ENCODE results near the gene SRP14. TPM values are rescaled to one million over a fixed set of nuclear protein-coding genes. Genes with fewer than 3 reads are reported as not detected.
"Not testable (repeated sequence)": the region's sequence is repeated elsewhere in the genome, so short reads cannot be mapped to it uniquely, and the experiment has no call there.

SRP14 gene
- total and polyA plus RNA-seq, 2 donors = 374 to 522 TPM

- Histone ChIP-seq H3K4me3 (ENCODE audit: low read length in 2 of 2) (no peak overlapping the region), H3K4me1 (ENCODE audit: control insufficient read depth in 2 of 2, insufficient read depth in 2 of 2, low read length in 2 of 2) (no peaks in the 10 kb centered on the region), H3K27me3 (ENCODE audit: control insufficient read depth in 2 of 2, insufficient read depth in 1 of 2, low read length in 1 of 2) (no peaks in the 10 kb centered on the region), H3K27ac (ENCODE audit: low read depth in 1 of 2, low read length in 1 of 2) (no peak overlapping the region), H3K36me3 (ENCODE audit: control insufficient read depth in 2 of 2, insufficient read depth in 2 of 2, low read length in 1 of 2) (peaks cover 17 to 19% of the 10 kb centered on the region in 2 donors), H3K9me3 (ENCODE audit: control insufficient read depth in 2 of 2, insufficient read depth in 1 of 2, low read length in 1 of 2) (no peaks in the 10 kb centered on the region)
- WGBS = 83% methylated on average over 7 of the region's 7 CpGs
- no peak for DNase-seq (ENCODE audit: low read depth in 6 of 9, low spot score in 9 of 9)
These were observed 35.7 kb downstream of the SRP14 start for GRCh38 chr15:40003116-40003916.

DNA sequence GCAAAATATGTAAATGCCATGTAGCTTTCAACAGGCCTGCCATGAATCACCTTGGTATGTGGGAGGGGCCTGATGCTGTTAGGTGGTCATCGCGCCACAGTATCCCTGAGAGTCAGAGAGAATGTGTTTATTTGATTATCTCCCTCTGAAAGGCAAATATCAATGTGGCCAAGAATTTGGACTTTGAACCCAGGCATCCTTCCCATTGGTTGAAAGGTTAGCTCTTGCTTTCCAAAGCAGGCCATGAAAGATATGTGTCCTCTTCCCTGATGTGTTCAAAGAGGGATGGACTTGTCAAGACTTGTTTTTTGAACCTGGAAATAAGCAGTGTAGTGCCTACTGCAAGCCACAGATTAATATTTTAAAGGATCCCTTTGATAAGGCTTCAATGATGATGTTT is 36.7 kb downstream of the SRP14 start:
- H3K4me1 ChIP-seq (ENCODE audit: control insufficient read depth in 2 of 2, insufficient read depth in 2 of 2, low read length in 2 of 2) = no peaks in the 10 kb centered on the region
- DNase-seq (ENCODE audit: low read depth in 6 of 9, low spot score in 9 of 9) = no peak
- no peak overlapping the region for H3K4me3 ChIP-seq (ENCODE audit: low read length in 2 of 2)
- peaks cover 12 to 14% of the 10 kb centered on the region in 2 donors for H3K36me3 ChIP-seq (ENCODE audit: control insufficient read depth in 2 of 2, insufficient read depth in 2 of 2, low read length in 1 of 2)
- 98% methylated on average over 2 of the region's 2 CpGs for WGBS
- H3K27ac ChIP-seq (ENCODE audit: low read depth in 1 of 2, low read length in 1 of 2) = no peak overlapping the region
- H3K27me3 ChIP-seq (ENCODE audit: control insufficient read depth in 2 of 2, insufficient read depth in 1 of 2, low read length in 1 of 2) = no peaks in the 10 kb centered on the region
- no peaks in the 10 kb centered on the region for H3K9me3 ChIP-seq (ENCODE audit: control insufficient read depth in 2 of 2, insufficient read depth in 1 of 2, low read length in 1 of 2)

- no peak for DNase-seq (ENCODE audit: low read depth in 6 of 9, low spot score in 9 of 9)
- no peaks in the 10 kb centered on the region for H3K27me3 ChIP-seq (ENCODE audit: control insufficient read depth in 2 of 2, insufficient read depth in 1 of 2, low read length in 1 of 2)
- peaks cover 13 to 14% of the 10 kb centered on the region in 2 donors for H3K36me3 ChIP-seq (ENCODE audit: control insufficient read depth in 2 of 2, insufficient read depth in 2 of 2, low read length in 1 of 2)
- H3K4me3 ChIP-seq (ENCODE audit: low read length in 2 of 2) = no peak overlapping the region
- H3K4me1 ChIP-seq (ENCODE audit: control insufficient read depth in 2 of 2, insufficient read depth in 2 of 2, low read length in 2 of 2) = no peaks in the 10 kb centered on the region
- no peaks in the 10 kb centered on the region for H3K9me3 ChIP-seq (ENCODE audit: control insufficient read depth in 2 of 2, insufficient read depth in 1 of 2, low read length in 1 of 2)
- no peak overlapping the region for H3K27ac ChIP-seq (ENCODE audit: low read depth in 1 of 2, low read length in 1 of 2)
These were observed 39.3 kb downstream of the SRP14 start for GRCh38 chr15:39999538-40000200.

DNA sequence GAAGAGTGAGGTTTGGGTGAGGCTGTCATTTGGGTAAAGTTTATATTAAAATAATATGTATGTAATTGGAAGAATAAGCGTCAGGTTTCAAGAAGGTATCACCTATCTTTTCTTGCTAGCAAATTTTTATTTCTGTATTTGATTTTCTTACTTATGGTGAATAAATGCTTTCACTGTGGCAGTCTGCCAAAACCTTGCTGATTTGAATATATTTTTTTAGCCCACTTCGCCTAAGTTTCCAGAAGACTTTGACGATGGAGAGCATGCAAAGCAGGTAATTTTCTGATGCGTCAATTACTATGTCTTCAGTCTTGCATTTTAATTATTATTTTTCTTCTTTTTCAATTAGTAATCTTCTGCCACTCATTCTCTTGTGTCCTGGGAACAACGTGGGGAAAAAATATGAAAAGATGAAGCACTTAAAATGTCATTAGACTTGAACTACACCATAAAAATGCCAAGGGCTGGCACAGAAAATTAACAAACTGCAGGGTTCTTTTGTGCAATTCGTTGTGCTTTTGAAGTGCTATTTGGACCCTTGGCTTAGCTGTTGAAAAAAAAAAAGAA is 40.4 kb downstream of the SRP14 start:
- no peaks in the 10 kb centered on the region for H3K4me1 ChIP-seq (ENCODE audit: control insufficient read depth in 2 of 2, insufficient read depth in 2 of 2, low read length in 2 of 2)
- 96% methylated on average over 6 of the region's 6 CpGs for WGBS
- DNase-seq (ENCODE audit: low read depth in 6 of 9, low spot score in 9 of 9) = no peak
- no peak overlapping the region for H3K27ac ChIP-seq (ENCODE audit: low read depth in 1 of 2, low read length in 1 of 2)
- H3K36me3 ChIP-seq (ENCODE audit: control insufficient read depth in 2 of 2, insufficient read depth in 2 of 2, low read length in 1 of 2) = peaks cover 12 to 13% of the 10 kb centered on the region in 2 donors
- no peak overlapping the region for H3K4me3 ChIP-seq (ENCODE audit: low read length in 2 of 2)
- H3K9me3 ChIP-seq (ENCODE audit: control insufficient read depth in 2 of 2, insufficient read depth in 1 of 2, low read length in 1 of 2) = no peaks in the 10 kb centered on the region
- no peaks in the 10 kb centered on the region for H3K27me3 ChIP-seq (ENCODE audit: control insufficient read depth in 2 of 2, insufficient read depth in 1 of 2, low read length in 1 of 2)

GRCh38 chr15:39997639-39998038 is 41.3 kb downstream of the SRP14 start:
- Histone ChIP-seq H3K27ac (ENCODE audit: low read depth in 1 of 2, low read length in 1 of 2) (no peak overlapping the region), H3K36me3 (ENCODE audit: control insufficient read depth in 2 of 2, insufficient read depth in 2 of 2, low read length in 1 of 2) (peaks cover 11 to 22% of the 10 kb centered on the region in 2 donors), H3K9me3 (ENCODE audit: control insufficient read depth in 2 of 2, insufficient read depth in 1 of 2, low read length in 1 of 2) (no peaks in the 10 kb centered on the region), H3K4me1 (ENCODE audit: control insufficient read depth in 2 of 2, insufficient read depth in 2 of 2, low read length in 2 of 2) (no peaks in the 10 kb centered on the region), H3K4me3 (ENCODE audit: low read length in 2 of 2) (no peak overlapping the region), H3K27me3 (ENCODE audit: control insufficient read depth in 2 of 2, insufficient read depth in 1 of 2, low read length in 1 of 2) (no peaks in the 10 kb centered on the region)
- no peak for DNase-seq (ENCODE audit: low read depth in 6 of 9, low spot score in 9 of 9)
- 98% methylated on average over 6 of the region's 6 CpGs for WGBS

DNA sequence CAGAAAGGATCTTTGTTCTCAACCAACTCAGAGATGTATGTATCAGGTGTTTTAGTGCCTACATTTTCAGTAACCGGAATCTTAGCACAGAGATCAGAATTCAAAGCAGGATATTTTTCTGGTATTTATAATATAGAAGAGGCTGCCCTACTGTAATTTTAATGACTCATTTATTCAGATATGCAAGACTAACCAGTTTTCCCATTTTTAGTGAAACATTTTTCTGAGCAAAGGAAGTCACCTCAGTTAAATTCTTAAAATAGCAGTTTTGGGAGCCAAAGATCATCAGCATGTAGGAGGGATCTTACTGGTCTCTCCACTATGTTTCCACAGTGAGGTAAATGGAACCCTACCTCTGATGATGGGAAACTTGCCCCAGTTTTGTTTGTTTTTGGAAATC is 42.0 kb downstream of the SRP14 start:
- WGBS = 98% methylated on average over 1 of the region's 1 CpG
- no peaks in the 10 kb centered on the region for H3K27me3 ChIP-seq (ENCODE audit: control insufficient read depth in 2 of 2, insufficient read depth in 1 of 2, low read length in 1 of 2)
- H3K36me3 ChIP-seq (ENCODE audit: control insufficient read depth in 2 of 2, insufficient read depth in 2 of 2, low read length in 1 of 2) = peaks cover 15 to 23% of the 10 kb centered on the region in 2 donors
- no peak overlapping the region for H3K27ac ChIP-seq (ENCODE audit: low read depth in 1 of 2, low read length in 1 of 2)
- no peaks in the 10 kb centered on the region for H3K4me1 ChIP-seq (ENCODE audit: control insufficient read depth in 2 of 2, insufficient read depth in 2 of 2, low read length in 2 of 2)
- H3K4me3 ChIP-seq (ENCODE audit: low read length in 2 of 2) = no peak overlapping the region
- no peaks in the 10 kb centered on the region for H3K9me3 ChIP-seq (ENCODE audit: control insufficient read depth in 2 of 2, insufficient read depth in 1 of 2, low read length in 1 of 2)
- DNase-seq (ENCODE audit: low read depth in 6 of 9, low spot score in 9 of 9) = no peak

DNA sequence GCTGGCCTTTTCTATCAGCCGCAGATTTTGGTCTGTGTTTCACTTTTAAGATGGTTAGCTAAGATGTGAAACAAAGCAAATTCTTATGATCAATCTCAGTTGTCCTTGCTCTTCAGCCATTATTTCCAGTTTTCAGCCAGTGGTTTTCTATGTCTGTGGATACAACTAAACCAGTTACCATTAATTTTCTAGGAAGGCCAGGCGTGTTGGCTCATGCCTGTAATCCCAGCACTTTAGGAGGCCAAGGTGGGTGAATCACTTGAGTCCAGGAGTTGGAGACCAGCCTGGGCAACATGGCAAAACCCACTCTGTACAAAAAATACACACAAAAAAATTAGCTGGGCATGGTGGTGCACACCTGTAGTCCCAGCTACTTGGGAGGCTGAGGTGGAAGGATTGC is 42.8 kb downstream of the SRP14 start:
- H3K4me1 ChIP-seq (ENCODE audit: control insufficient read depth in 2 of 2, insufficient read depth in 2 of 2, low read length in 2 of 2); H3K27ac ChIP-seq (ENCODE audit: low read depth in 1 of 2, low read length in 1 of 2); DNase-seq (ENCODE audit: low read depth in 6 of 9, low spot score in 9 of 9); H3K27me3 ChIP-seq (ENCODE audit: control insufficient read depth in 2 of 2, insufficient read depth in 1 of 2, low read length in 1 of 2); H3K9me3 ChIP-seq (ENCODE audit: control insufficient read depth in 2 of 2, insufficient read depth in 1 of 2, low read length in 1 of 2); H3K4me3 ChIP-seq (ENCODE audit: low read length in 2 of 2): not testable (repeated sequence)
- peaks cover 19 to 20% of the 10 kb centered on the region in 2 donors for H3K36me3 ChIP-seq (ENCODE audit: control insufficient read depth in 2 of 2, insufficient read depth in 2 of 2, low read length in 1 of 2)
- WGBS = over 99% methylated on average over 2 of the region's 2 CpGs

GRCh38 chr15:39992953-39993352 is 46.0 kb downstream of the SRP14 start:
- H3K9me3 ChIP-seq (ENCODE audit: control insufficient read depth in 2 of 2, insufficient read depth in 1 of 2, low read length in 1 of 2); H3K4me1 ChIP-seq (ENCODE audit: control insufficient read depth in 2 of 2, insufficient read depth in 2 of 2, low read length in 2 of 2); H3K27ac ChIP-seq (ENCODE audit: low read depth in 1 of 2, low read length in 1 of 2); DNase-seq (ENCODE audit: low read depth in 6 of 9, low spot score in 9 of 9); H3K4me3 ChIP-seq (ENCODE audit: low read length in 2 of 2); H3K27me3 ChIP-seq (ENCODE audit: control insufficient read depth in 2 of 2, insufficient read depth in 1 of 2, low read length in 1 of 2): not testable (repeated sequence)
- 98% methylated on average over 5 of the region's 5 CpGs for WGBS
- H3K36me3 ChIP-seq (ENCODE audit: control insufficient read depth in 2 of 2, insufficient read depth in 2 of 2, low read length in 1 of 2) = peaks cover 16 to 33% of the 10 kb centered on the region in 2 donors

GRCh38 chr15:39990706-39991105 is 48.3 kb downstream of the SRP14 start:
- H3K9me3 ChIP-seq (ENCODE audit: control insufficient read depth in 2 of 2, insufficient read depth in 1 of 2, low read length in 1 of 2) = no peaks in the 10 kb centered on the region

More at GRCh38 chr15:39990706-39991105, 48.3 kb downstream of the SRP14 start:
- Histone ChIP-seq H3K27ac (ENCODE audit: low read depth in 1 of 2, low read length in 1 of 2) (no peak overlapping the region), H3K4me1 (ENCODE audit: control insufficient read depth in 2 of 2, insufficient read depth in 2 of 2, low read length in 2 of 2) (no peaks in the 10 kb centered on the region), H3K4me3 (ENCODE audit: low read length in 2 of 2) (no peak overlapping the region), H3K36me3 (ENCODE audit: control insufficient read depth in 2 of 2, insufficient read depth in 2 of 2, low read length in 1 of 2) (peaks cover 25 to 37% of the 10 kb centered on the region in 2 donors), H3K27me3 (ENCODE audit: control insufficient read depth in 2 of 2, insufficient read depth in 1 of 2, low read length in 1 of 2) (no peaks in the 10 kb centered on the region)
- no peak for DNase-seq (ENCODE audit: low read depth in 6 of 9, low spot score in 9 of 9)
- WGBS = 82% methylated on average over 6 of the region's 6 CpGs

Measured in thymus (tissue), 11 donors.